Kidney (tissue), 14 donors: ENCODE results near the gene RHO. TPM values are rescaled to one million over a fixed set of nuclear protein-coding genes. Genes with fewer than 3 reads are reported as not detected.

Source experiments
- DNase-seq, 5 donors: peaks; one replicate each; pipeline ENCODE4 v3.0.0-alpha.2; 2013 to 2020
- FAIRE-seq: peaks from 2 replicates; lab custom pipeline; 2012; peaks lifted over from hg19 to GRCh38; lab: Jason Lieb, UNC
- H3K27ac ChIP-seq, 2 donors: one replicate each; pipeline ENCODE4 v1.7.0; 2013; ENCODE audit warnings: low read depth in 2 of 2, low read length in 2 of 2, inconsistent platforms in 1 of 2
- H3K27me3 ChIP-seq: one replicate; pipeline ENCODE4 v1.7.1; 2013; ENCODE audit warnings: low read length, inconsistent platforms; ENCODE audit not compliant: control insufficient read depth, insufficient read depth
- H3K36me3 ChIP-seq, 3 donors: one replicate each; pipeline versions ENCODE4 v1.7.0 to v1.7.1; 2013; ENCODE audit warnings: low read length in 3 of 3, control low read depth in 1 of 3, inconsistent platforms in 1 of 3; ENCODE audit not compliant: insufficient read depth in 3 of 3, control insufficient read depth in 2 of 3
- H3K4me1 ChIP-seq, 3 donors: one replicate each; pipeline versions ENCODE4 v1.7.0 to v1.7.1; 2013; ENCODE audit warnings: low read length in 3 of 3, inconsistent platforms in 1 of 3, low read depth in 1 of 3; ENCODE audit not compliant: control insufficient read depth in 2 of 3, insufficient read depth in 2 of 3
- H3K4me3 ChIP-seq, 3 donors: one replicate each; pipeline versions ENCODE4 v1.7.0 to v1.8.1; 2013; ENCODE audit warnings: low read length in 3 of 3, control low read depth in 1 of 3, inconsistent platforms in 1 of 3
- H3K9ac ChIP-seq, 3 donors: one replicate each; pipeline versions ENCODE4 v1.7.0 to v1.7.1; 2013; ENCODE audit warnings: low read length in 3 of 3, control low read depth in 1 of 3, inconsistent platforms in 1 of 3
- H3K9me3 ChIP-seq, 3 donors: one replicate each; pipeline versions ENCODE4 v1.7.0 to v1.7.1; 2013; ENCODE audit warnings: low read length in 3 of 3, control low read depth in 1 of 3, inconsistent platforms in 1 of 3; ENCODE audit not compliant: control insufficient read depth in 2 of 3, insufficient read depth in 1 of 3
- intact Hi-C: fragments of 100-400 bp; cut with DNase I; formaldehyde crosslinking; loops from one replicate; pipeline ENCODE4 v1.11.1; 2022
- polyA plus RNA-seq: library from polyadenylated mRNA; stranded (reverse); fragments of 350-450 nt; fragmentation: Illumina TruSeq; extraction: RNeasy Lipid Tissue Mini Kit (QIAGEN cat#74804); gene quantifications from one replicate; pipeline ENCODE4 v1.2.3, GENCODE V29; 2014; ENCODE audit warnings: low read depth, low replicate concordance; ENCODE audit not compliant: insufficient read depth
- total RNA-seq: library from RNA; stranded (reverse); fragmentation: NEBNext Ultra II Directional; extraction: Animal tissue kit (Norgen Biotek cat#: 25700); gene quantifications from one replicate; pipeline ENCODE4 v1.2.1, GENCODE V29; 2021
- TF ChIP-seq, protein P1 (sequence below): IDR thresholded peaks from 3 replicates; pipeline ENCODE4 v1.5.1; 2012; ENCODE audit warnings: mild to moderate bottlenecking, moderate library complexity, borderline replicate concordance; ENCODE audit not compliant: insufficient read depth; ENCODE audit errors: extremely low read depth
- donor health status: control.
- donor health status: control.
- donor health status: control.
- donor health status: control.
- donor health status: control.
- donor health status: DM: yes; HTN: yes; CAD: no.
- donor health status: Normal renal cell carcinoma (clear cell type).

The RHO gene
- total and polyA plus RNA-seq, 2 donors from 2014 or later, result not detected

DNA sequence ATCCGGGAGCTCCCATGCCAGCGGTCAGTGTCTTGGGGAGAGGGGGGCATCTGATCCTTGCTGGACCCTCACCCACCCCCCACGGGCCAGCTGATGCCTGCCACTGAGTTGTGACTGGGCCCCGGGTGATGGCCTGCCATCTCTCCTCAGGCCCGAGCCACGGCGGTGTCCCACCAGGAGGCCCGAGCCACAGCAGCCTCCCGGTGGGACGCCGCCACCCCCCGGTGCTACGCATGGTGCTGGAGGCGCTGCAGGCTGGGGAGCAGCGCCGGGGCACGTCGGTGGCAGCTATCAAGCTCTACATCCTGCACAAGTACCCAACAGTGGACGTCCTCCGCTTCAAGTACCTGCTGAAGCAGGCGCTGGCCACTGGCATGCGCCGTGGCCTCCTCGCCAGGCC is 18.8 kb downstream of the RHO start:
- DNase-seq (no peak), FAIRE-seq (no peak)
- no peaks in the 10 kb centered on the region for H3K27me3 ChIP-seq
- no peak overlapping the region for H3K9ac ChIP-seq
- intact Hi-C loops, result no loop called here
- no peak overlapping the region for H3K27ac ChIP-seq
- H3K9me3 ChIP-seq, result no peaks in the 10 kb centered on the region
- H3K36me3 ChIP-seq, result no peaks in the 10 kb centered on the region
- no peaks in the 10 kb centered on the region for H3K4me1 ChIP-seq
- TF ChIP-seq, protein P1, sequence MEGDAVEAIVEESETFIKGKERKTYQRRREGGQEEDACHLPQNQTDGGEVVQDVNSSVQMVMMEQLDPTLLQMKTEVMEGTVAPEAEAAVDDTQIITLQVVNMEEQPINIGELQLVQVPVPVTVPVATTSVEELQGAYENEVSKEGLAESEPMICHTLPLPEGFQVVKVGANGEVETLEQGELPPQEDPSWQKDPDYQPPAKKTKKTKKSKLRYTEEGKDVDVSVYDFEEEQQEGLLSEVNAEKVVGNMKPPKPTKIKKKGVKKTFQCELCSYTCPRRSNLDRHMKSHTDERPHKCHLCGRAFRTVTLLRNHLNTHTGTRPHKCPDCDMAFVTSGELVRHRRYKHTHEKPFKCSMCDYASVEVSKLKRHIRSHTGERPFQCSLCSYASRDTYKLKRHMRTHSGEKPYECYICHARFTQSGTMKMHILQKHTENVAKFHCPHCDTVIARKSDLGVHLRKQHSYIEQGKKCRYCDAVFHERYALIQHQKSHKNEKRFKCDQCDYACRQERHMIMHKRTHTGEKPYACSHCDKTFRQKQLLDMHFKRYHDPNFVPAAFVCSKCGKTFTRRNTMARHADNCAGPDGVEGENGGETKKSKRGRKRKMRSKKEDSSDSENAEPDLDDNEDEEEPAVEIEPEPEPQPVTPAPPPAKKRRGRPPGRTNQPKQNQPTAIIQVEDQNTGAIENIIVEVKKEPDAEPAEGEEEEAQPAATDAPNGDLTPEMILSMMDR, result no peak
- no peak overlapping the region for H3K4me3 ChIP-seq

DNA sequence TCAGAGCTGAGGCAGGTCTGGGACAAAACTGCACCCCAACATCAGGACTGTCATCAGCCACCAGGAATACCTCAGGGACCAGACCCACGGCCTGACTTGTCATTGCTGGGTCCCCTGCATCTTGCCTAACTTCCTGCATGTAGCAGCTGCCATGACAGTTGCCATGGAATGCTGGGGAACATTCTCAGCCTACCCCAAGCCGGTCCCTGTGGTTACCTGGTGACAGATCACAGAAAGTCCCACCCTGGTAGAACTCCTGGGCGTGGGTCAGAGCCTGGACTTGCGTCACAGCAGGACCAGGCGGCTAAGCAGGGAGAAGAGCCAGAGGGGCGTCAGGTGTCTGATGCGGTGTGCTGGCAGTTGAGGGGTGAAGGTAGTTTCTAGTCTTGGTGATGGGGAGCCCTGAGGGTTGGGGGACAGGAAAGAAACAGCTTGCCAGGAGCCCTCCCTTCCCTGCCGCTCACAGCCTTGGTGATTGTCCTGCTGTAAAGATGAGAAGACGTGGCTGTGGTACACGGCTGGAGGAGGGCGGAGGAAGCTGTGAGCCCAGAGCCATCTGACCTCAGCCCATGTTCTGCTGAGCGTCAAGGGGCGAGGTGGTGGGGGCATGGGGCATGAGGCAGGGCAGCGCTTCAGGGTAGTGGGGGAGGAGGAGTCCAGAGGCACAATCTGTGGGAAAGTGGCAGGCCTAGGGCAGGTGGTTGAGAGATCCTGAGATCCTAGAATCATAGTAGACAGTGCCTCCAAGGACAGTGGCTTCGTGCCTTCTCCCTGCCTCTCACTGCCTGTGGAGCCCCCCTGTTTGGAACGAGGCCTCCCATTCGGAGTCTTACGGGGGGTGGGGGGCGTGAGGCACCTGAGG is 19.9 kb downstream of the RHO start:
- TF ChIP-seq, protein P1, result no peak
- Histone ChIP-seq H3K4me3 (no peak overlapping the region), H3K27ac (no peak overlapping the region), H3K27me3 (no peaks in the 10 kb centered on the region), H3K36me3 (no peaks in the 10 kb centered on the region), H3K4me1 (no peaks in the 10 kb centered on the region), H3K9me3 (no peaks in the 10 kb centered on the region), H3K9ac (no peak overlapping the region)
- FAIRE-seq (no peak), DNase-seq (no peak)
- intact Hi-C loops, result no loop called here

DNA sequence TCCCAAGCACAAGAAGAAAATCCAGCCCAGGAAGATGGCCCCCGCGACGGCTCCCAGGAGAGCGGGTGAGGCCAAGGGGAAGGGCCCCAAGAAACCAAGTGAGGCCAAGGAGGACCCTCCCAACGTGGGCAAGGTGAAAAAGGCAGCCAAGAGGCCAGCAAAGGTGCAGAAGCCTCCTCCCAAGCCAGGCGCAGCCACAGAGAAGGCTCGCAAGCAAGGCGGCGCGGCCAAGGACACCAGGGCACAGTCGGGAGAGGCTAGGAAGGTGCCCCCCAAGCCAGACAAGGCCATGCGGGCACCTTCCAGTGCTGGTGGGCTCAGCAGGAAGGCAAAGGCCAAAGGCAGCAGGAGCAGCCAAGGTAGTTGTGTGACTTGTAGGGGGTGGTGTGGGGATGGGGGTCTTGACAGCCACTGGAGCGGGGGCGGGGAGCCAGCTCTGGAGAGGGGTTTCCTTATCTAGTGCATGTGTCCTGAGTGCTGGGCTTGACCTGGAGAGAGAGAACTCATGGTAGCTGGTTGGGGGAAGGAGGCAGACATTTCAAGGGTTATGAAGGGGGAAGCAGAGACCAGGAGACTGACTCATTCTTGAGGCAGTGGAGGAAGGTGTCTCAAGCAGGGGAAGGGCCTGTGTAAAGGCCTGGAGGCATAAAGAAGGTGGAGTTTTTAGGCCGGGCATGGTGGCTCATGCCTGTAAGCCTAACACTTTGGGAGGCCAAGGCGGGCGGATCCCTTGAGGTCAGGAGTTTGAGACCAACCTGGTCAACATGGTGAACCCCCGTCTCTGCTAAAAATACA is 20.8 kb downstream of the RHO start:
- Histone ChIP-seq H3K27ac (no peak overlapping the region), H3K4me3 (no peak overlapping the region), H3K9me3 (no peaks in the 10 kb centered on the region), H3K4me1 (no peaks in the 10 kb centered on the region), H3K27me3 (no peaks in the 10 kb centered on the region), H3K9ac (no peak overlapping the region), H3K36me3 (no peaks in the 10 kb centered on the region)
- no peak for DNase-seq
- intact Hi-C loops, result no loop called here
- TF ChIP-seq, protein P1, result no peak
- no peak for FAIRE-seq
